GM23338 (cell line): Measurements from ENCODE around the gene RNF217. TPM values are rescaled to one million over a fixed set of nuclear protein-coding genes. Genes with fewer than 3 reads are reported as not detected.

Source experiments
- ATAC-seq: fragments of 200-7000 bp; cut with Tn5 transposase; 3 replicates; pipeline ENCODE4 v1.9.1; 2020
- DNase-seq: peaks from one replicate; pipeline ENCODE4 v3.0.0-alpha.2; 2015; ENCODE audit warnings: low spot score
- H2AFZ ChIP-seq: fragments of 200-600 bp; sonication (generic); 2 replicates; pipeline ENCODE4 v1.8.0; 2016; ENCODE audit warnings: antibody characterized with exemption, mild to moderate bottlenecking, moderate library complexity
- H3F3A ChIP-seq: fragments of 200-600 bp; sonication (generic); replicated peaks from 2 replicates; pipeline ENCODE4 v1.8.0; 2017; ENCODE audit warnings: antibody characterized with exemption, mixed run types, low read depth
- H3K27ac ChIP-seq: fragments of 200-600 bp; sonication (generic); 2 replicates; pipeline ENCODE4 v1.6.1; 2016; ENCODE audit warnings: low read depth
- H3K27me3 ChIP-seq: fragments of 200-600 bp; sonication (generic); 2 replicates; pipeline ENCODE4 v1.8.0; 2016; ENCODE audit warnings: mild to moderate bottlenecking, mixed run types, moderate library complexity; ENCODE audit not compliant: insufficient read depth
- H3K36me3 ChIP-seq: fragments of 200-600 bp; sonication (generic); 2 replicates; pipeline ENCODE4 v1.8.0; 2016; ENCODE audit warnings: mild to moderate bottlenecking; ENCODE audit not compliant: insufficient read depth
- H3K4me1 ChIP-seq: fragments of 200-600 bp; sonication (generic); 2 replicates; pipeline ENCODE4 v1.8.0; 2016; ENCODE audit warnings: mild to moderate bottlenecking, moderate library complexity; ENCODE audit not compliant: insufficient read depth
- H3K4me2 ChIP-seq: fragments of 200-600 bp; sonication (generic); 2 replicates; pipeline ENCODE4 v1.7.1; 2017; ENCODE audit warnings: mixed run types
- H3K4me3 ChIP-seq: fragments of 200-600 bp; sonication (generic); 2 replicates; pipeline ENCODE4 v1.6.1; 2016; ENCODE audit warnings: mixed run types
- H3K79me2 ChIP-seq: fragments of 200-600 bp; sonication (generic); replicated peaks from 2 replicates; pipeline ENCODE4 v1.8.0; 2017; ENCODE audit warnings: mild to moderate bottlenecking; ENCODE audit not compliant: insufficient read depth
- H3K9me2 ChIP-seq: fragments of 200-600 bp; sonication (generic); 2 replicates; pipeline ENCODE4 v1.8.0; 2017; ENCODE audit not compliant: insufficient read depth
- H4K20me1 ChIP-seq: fragments of 200-600 bp; sonication (generic); replicated peaks from 2 replicates; pipeline ENCODE4 v1.8.0; 2017; ENCODE audit warnings: mild to moderate bottlenecking; ENCODE audit not compliant: insufficient read depth
- H3K27ac Mint-ChIP-seq: 2 replicates; pipeline ENCODE4 v1.8.0; 2020; ENCODE audit warnings: inconsistent platforms, mild to moderate bottlenecking, moderate library complexity, mixed read lengths
- H3K27me3 Mint-ChIP-seq: 3 replicates; pipeline ENCODE4 v1.8.0; 2022; ENCODE audit warnings: low read depth, mild to moderate bottlenecking, moderate library complexity, mixed read lengths, inconsistent platforms; ENCODE audit not compliant: insufficient read depth, poor library complexity
- H3K36me3 Mint-ChIP-seq: 3 replicates; pipeline ENCODE4 v1.8.0; 2021; ENCODE audit warnings: low read depth, mild to moderate bottlenecking, inconsistent platforms, moderate library complexity, mixed read lengths
- H3K4me1 Mint-ChIP-seq: 3 replicates; pipeline ENCODE4 v1.8.0; 2020; ENCODE audit warnings: mild to moderate bottlenecking, inconsistent platforms, mixed read lengths
- H3K4me3 Mint-ChIP-seq: 3 replicates; pipeline ENCODE4 v1.8.0; 2021; ENCODE audit warnings: moderate library complexity, mild to moderate bottlenecking, inconsistent platforms, mixed read lengths
- H3K9me3 Mint-ChIP-seq: 3 replicates; pipeline ENCODE4 v1.8.0; 2020; ENCODE audit warnings: moderate library complexity, mild to moderate bottlenecking, inconsistent platforms, mixed read lengths
- CREB1 ChIP-seq: fragments of 250-450 bp; sonication (Bioruptor Pico); IDR thresholded peaks from 2 replicates; pipeline ENCODE4 v1.5.0; 2020; ENCODE audit warnings: low read depth, mild to moderate bottlenecking, moderate library complexity
- CTCF ChIP-seq, 2 experiments: fragments of 200-600 bp in 1 of 2; sonication (generic) in 1 of 2; conservative IDR thresholded peaks; 2 replicates each; pipeline versions ENCODE4 v1.5.1 to v1.6.1; 2016 to 2017; ENCODE audit warnings: antibody characterized with exemption in 2 of 2, low read depth in 2 of 2, mild to moderate bottlenecking in 2 of 2, moderate library complexity in 1 of 2
- EZH2 ChIP-seq: fragments of 200-600 bp; sonication (generic); IDR thresholded peaks from one replicate; pipeline ENCODE4 v1.8.0; 2017; ENCODE audit warnings: antibody characterized with exemption, mild to moderate bottlenecking, low read depth; ENCODE audit not compliant: unreplicated experiment
- EZH2phosphoT487 ChIP-seq: fragments of 200-600 bp; sonication (generic); IDR thresholded peaks from one replicate; pipeline ENCODE4 v1.8.1; 2018; ENCODE audit warnings: antibody characterized with exemption; ENCODE audit not compliant: unreplicated experiment
- JUNB ChIP-seq: IDR thresholded peaks from one replicate; pipeline ENCODE4 v1.6.1; 2016; ENCODE audit warnings: antibody characterized with exemption; ENCODE audit not compliant: unreplicated experiment
- NANOG ChIP-seq: IDR thresholded peaks from 2 replicates; pipeline ENCODE4 v1.6.1; 2016; ENCODE audit warnings: antibody characterized with exemption, borderline replicate concordance
- POLR2AphosphoS5 ChIP-seq: IDR thresholded peaks from 2 replicates; pipeline ENCODE4 v1.6.1; 2016; ENCODE audit warnings: antibody characterized with exemption, low read depth
- STAT1 ChIP-seq: IDR thresholded peaks from one replicate; pipeline ENCODE4 v1.6.1; 2016; ENCODE audit warnings: antibody characterized with exemption; ENCODE audit not compliant: unreplicated experiment
- ZNF114 ChIP-seq: fragments of 250-450 bp; sonication (Bioruptor Pico); IDR thresholded peaks from 2 replicates; pipeline ENCODE4 v1.5.0; 2020; ENCODE audit warnings: mild to moderate bottlenecking, moderate library complexity
- ZNF331 ChIP-seq: fragments of 250-450 bp; sonication (Bioruptor Pico); IDR thresholded peaks from 2 replicates; pipeline ENCODE4 v1.5.0; 2020; ENCODE audit warnings: low read depth, mild to moderate bottlenecking, moderate library complexity
- polyA plus RNA-seq: library from polyadenylated mRNA; unstranded; fragments of >200 nt; fragmentation: Nextera tagmentation; extraction: Ambion mirVana; gene quantifications from 2 replicates; pipeline ENCODE4 v1.2.1, GENCODE V29; 2016
- total RNA-seq: library from RNA; depleted of rRNA; stranded (reverse); fragments of >200 nt; shearing (Covaris generic); gene quantifications from 2 replicates; pipeline ENCODE4 v1.2.3, GENCODE V29; 2014
- TF ChIP-seq, protein P1 (sequence below): IDR thresholded peaks from one replicate; pipeline ENCODE4 v1.6.1; 2018; ENCODE audit warnings: antibody characterized with exemption; ENCODE audit not compliant: unreplicated experiment
- TF ChIP-seq, protein P2 (sequence below): IDR thresholded peaks from 2 replicates; pipeline ENCODE4 v1.6.1; 2016; ENCODE audit warnings: antibody characterized with exemption

The RNF217 gene
- total and polyA plus RNA-seq, 2 experiments from 2014 or later, result 1.7 to 6.2 TPM

- TF ChIP-seq CTCF (conservative IDR thresholded peaks at IDR 0.05; ENCODE audit: low read depth in 2 of 2), result no peak
- no peak for TF ChIP-seq NANOG
- TF ChIP-seq, protein P1, sequence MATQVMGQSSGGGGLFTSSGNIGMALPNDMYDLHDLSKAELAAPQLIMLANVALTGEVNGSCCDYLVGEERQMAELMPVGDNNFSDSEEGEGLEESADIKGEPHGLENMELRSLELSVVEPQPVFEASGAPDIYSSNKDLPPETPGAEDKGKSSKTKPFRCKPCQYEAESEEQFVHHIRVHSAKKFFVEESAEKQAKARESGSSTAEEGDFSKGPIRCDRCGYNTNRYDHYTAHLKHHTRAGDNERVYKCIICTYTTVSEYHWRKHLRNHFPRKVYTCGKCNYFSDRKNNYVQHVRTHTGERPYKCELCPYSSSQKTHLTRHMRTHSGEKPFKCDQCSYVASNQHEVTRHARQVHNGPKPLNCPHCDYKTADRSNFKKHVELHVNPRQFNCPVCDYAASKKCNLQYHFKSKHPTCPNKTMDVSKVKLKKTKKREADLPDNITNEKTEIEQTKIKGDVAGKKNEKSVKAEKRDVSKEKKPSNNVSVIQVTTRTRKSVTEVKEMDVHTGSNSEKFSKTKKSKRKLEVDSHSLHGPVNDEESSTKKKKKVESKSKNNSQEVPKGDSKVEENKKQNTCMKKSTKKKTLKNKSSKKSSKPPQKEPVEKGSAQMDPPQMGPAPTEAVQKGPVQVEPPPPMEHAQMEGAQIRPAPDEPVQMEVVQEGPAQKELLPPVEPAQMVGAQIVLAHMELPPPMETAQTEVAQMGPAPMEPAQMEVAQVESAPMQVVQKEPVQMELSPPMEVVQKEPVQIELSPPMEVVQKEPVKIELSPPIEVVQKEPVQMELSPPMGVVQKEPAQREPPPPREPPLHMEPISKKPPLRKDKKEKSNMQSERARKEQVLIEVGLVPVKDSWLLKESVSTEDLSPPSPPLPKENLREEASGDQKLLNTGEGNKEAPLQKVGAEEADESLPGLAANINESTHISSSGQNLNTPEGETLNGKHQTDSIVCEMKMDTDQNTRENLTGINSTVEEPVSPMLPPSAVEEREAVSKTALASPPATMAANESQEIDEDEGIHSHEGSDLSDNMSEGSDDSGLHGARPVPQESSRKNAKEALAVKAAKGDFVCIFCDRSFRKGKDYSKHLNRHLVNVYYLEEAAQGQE, result no peak
- TF ChIP-seq EZH2phosphoT487, result no peak
Observed at GRCh38 chr6:124953808-124954207, 8.4 kb upstream of the RNF217 start (continued).

DNA sequence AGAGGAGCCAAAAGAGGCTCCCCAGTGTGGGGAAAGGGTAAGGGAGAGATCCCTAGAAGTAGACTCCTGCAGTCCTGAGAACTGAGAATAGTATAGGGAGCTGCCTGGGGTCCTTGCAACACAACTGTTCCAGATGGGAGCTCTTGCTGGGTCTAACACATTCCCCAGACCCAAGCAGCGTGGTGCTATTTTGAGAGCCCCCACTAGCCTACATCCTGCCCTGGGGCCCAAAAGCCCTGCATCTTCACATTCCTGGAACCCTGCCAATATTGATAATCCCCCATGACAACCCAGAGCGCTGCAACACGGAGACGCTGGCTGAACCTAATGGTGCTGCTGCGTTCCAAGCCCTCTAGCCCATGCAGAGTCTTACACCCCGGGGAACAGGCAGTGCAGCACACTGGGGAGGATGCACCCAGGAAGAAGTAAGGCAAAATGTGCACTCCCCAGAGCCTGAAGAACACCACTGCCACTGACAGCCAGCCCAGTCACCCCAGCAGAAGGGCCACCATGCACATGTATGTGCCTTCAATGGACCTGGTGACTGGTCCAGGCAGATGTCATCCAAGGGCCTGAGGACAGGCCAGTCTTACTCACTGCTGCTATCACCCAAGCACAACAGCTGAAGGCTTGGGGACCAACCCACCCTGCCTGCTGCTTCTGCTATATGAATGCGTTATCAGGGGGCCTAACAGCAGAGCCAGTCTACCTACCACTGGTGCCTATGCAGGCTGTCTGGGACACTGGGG lies 7.0 kb upstream of the RNF217 start:
- Histone ChIP-seq H3K4me1 (no peaks in the 10 kb centered on the region), H3K4me3 (no peak overlapping the region), H3F3A (no peaks in the 10 kb centered on the region), H4K20me1 (no peaks in the 10 kb centered on the region), H3K27ac (no peak overlapping the region), H2AFZ (no peak overlapping the region), H3K36me3 (no peaks in the 10 kb centered on the region), H3K79me2 (no peaks in the 10 kb centered on the region), H3K27me3 (no peaks in the 10 kb centered on the region), H3K4me2 (no peak overlapping the region), H3K9me2 (no peaks in the 10 kb centered on the region)
- H3K27me3 Mint-ChIP-seq, result no peaks in the 10 kb centered on the region
- no peaks in the 10 kb centered on the region for H3K36me3 Mint-ChIP-seq
- H3K4me1 Mint-ChIP-seq, result no peaks in the 10 kb centered on the region; the same call in 2 of the 3 replicates
- H3K4me3 Mint-ChIP-seq, result no peak overlapping the region
- no peak overlapping the region; the same call in 1 of the 2 replicates for H3K27ac Mint-ChIP-seq
- ATAC-seq, result peak; percentile 72
- DNase-seq, result peak; percentile 21
- no peaks in the 10 kb centered on the region for H3K9me3 Mint-ChIP-seq
- TF ChIP-seq, protein P1, result no peak
- TF ChIP-seq CTCF (conservative IDR thresholded peaks at IDR 0.05; ENCODE audit: low read depth in 2 of 2) (no peak), ZNF331 (CRISPR knock-in tag) (no peak), ZNF114 (no peak), CREB1 (CRISPR knock-in tag) (no peak), STAT1 (no peak), EZH2phosphoT487 (no peak), EZH2 (no peak), NANOG (no peak), JUNB (no peak), POLR2AphosphoS5 (no peak)
- TF ChIP-seq, protein P2, sequence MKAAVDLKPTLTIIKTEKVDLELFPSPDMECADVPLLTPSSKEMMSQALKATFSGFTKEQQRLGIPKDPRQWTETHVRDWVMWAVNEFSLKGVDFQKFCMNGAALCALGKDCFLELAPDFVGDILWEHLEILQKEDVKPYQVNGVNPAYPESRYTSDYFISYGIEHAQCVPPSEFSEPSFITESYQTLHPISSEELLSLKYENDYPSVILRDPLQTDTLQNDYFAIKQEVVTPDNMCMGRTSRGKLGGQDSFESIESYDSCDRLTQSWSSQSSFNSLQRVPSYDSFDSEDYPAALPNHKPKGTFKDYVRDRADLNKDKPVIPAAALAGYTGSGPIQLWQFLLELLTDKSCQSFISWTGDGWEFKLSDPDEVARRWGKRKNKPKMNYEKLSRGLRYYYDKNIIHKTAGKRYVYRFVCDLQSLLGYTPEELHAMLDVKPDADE, result no peak
